Skeletal muscle satellite cell (primary cell): ENCODE results near the gene GPR63.

Experiments used
- H3K27me3 ChIP-seq: 2 replicates; pipeline ENCODE4 v1.7.0; 2013; ENCODE audit warnings: low read length; ENCODE audit not compliant: control insufficient read depth, insufficient read depth
- H3K36me3 ChIP-seq: 2 replicates; pipeline ENCODE4 v1.7.0; 2013; ENCODE audit warnings: mild to moderate bottlenecking, control low read depth, low read length; ENCODE audit not compliant: insufficient read depth
- H3K4me1 ChIP-seq: 2 replicates; pipeline ENCODE4 v1.7.0; 2013; ENCODE audit warnings: low read length; ENCODE audit not compliant: control insufficient read depth, insufficient read depth
- H3K4me2 ChIP-seq: 2 replicates; pipeline ENCODE4 v1.7.0; 2013; ENCODE audit warnings: mild to moderate bottlenecking, low read length
- H3K4me3 ChIP-seq: 2 replicates; pipeline ENCODE4 v1.7.0; 2013; ENCODE audit warnings: low read length
- H3K9ac ChIP-seq: 2 replicates; pipeline ENCODE4 v1.7.0; 2013; ENCODE audit warnings: mild to moderate bottlenecking, low read depth, low read length, moderate library complexity
- H3K9me3 ChIP-seq: replicated peaks from 2 replicates; pipeline ENCODE4 v1.7.0; 2013; ENCODE audit warnings: mild to moderate bottlenecking, control low read depth, low read length

The GPR63 gene

DNA sequence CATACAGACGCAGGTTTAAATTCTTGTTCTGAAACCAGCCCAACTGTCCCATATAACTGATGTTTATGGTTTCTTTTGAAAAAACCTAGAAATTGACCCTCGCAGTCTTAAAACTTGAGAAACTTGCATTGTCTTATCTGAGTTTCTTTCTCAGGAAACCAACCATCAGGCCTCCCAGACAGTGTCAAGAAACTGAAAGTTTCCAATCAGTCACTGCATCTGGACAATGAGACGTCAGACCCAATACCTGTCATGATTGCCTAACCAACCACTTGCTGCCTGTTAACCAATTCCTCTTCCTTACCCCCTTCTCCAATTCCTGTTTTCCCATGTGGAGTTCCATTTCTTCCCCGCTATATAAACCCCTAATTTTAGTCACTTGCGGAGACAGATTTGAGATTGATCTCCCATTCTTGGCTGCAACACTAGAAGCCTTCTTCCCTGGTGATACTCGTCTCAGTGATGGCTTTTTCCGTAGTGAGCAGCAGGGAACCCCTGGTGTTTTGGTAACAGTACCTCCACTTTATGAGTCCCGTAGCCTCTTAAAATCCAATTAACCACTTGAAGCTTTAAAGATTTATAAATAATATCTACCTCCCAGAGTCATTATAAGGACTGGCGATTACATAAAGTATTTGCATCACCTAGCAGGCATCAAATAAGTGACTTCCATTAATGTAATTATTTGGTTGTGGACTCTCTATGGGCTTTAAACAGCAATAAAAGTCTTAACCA lies 49.3 kb downstream of the GPR63 start:
- Histone ChIP-seq H3K27me3 (no peaks in the 10 kb centered on the region), H3K9me3 (no peaks in the 10 kb centered on the region), H3K4me2 (no peak overlapping the region), H3K4me3 (no peak overlapping the region), H3K9ac (no peak overlapping the region), H3K36me3 (no peaks in the 10 kb centered on the region), H3K4me1 (no peaks in the 10 kb centered on the region)

DNA sequence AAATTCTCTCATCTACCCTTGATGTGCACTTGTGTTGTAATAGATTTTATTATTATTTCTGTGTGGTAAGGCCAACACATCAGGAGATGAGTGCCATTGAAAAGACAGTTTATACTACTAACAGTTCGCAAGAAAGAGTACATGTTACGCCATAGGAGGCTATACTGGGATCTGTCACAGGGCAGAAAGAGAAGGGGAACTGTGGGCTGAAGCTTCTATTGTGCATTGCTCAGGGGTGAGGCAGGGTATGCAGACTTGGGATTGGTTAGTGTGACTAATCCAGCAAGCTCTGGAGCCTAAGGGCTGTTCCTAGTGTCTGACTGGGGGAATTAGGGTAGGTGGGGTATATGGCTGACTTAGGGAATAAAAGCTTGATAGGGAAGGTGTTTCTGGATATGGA lies 50.9 kb downstream of the GPR63 start:
- no peak overlapping the region for H3K9ac ChIP-seq

DNA sequence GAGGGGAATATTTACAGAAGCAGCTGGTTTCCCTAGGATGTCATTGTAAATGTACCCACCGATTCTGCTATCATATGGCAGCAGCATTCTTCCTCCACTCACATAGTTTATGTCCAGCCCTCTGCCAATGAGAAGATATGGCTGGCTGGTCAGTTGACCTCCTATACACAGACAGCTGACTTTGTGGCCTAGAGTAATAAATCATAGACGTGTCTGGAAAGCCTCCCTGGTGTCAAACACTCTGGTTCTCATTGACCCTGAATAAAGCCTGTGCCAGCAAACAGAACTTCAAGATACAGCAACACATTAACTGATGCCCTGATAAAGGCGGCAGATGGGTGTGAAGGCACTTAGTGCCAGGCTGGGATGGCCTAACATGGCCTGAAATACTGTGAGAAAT lies 52.6 kb downstream of the GPR63 start:
- Histone ChIP-seq H3K4me1 (no peaks in the 10 kb centered on the region), H3K36me3 (no peaks in the 10 kb centered on the region), H3K9me3 (no peaks in the 10 kb centered on the region), H3K4me3 (no peak overlapping the region), H3K27me3 (no peaks in the 10 kb centered on the region), H3K9ac (no peak overlapping the region), H3K4me2 (no peak overlapping the region)

More for the DNA sequence above, 50.9 kb downstream of the GPR63 start:
- H3K4me3 ChIP-seq = no peak overlapping the region
- no peak overlapping the region for H3K4me2 ChIP-seq
- H3K4me1 ChIP-seq = no peaks in the 10 kb centered on the region
- H3K27me3 ChIP-seq = no peaks in the 10 kb centered on the region
- no peaks in the 10 kb centered on the region for H3K9me3 ChIP-seq
- H3K36me3 ChIP-seq = no peaks in the 10 kb centered on the region

DNA sequence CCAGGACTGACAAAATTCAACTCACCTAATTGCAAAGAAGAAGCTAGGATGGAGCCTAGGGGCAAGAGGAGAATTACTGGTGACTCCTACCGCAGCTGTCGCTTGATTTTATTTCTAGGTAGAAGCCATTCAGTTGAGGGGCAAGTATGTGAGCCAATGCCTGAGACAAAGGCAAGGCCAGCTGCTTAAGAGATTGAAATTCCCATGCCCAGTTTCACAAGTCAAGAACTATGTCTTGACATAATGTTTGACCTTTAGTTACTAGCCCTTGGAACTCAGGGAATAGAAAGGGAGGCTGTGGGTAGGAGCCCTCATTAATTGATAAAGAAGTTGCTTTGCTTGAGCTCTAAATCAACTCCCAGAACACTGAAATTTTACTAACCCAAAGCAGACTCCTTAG lies 54.0 kb downstream of the GPR63 start:
- H3K4me1 ChIP-seq = no peaks in the 10 kb centered on the region
- H3K9me3 ChIP-seq = no peaks in the 10 kb centered on the region
- H3K4me3 ChIP-seq = no peak overlapping the region
- H3K36me3 ChIP-seq = no peaks in the 10 kb centered on the region
- no peak overlapping the region for H3K9ac ChIP-seq
- H3K4me2 ChIP-seq = no peak overlapping the region
- no peaks in the 10 kb centered on the region for H3K27me3 ChIP-seq

DNA sequence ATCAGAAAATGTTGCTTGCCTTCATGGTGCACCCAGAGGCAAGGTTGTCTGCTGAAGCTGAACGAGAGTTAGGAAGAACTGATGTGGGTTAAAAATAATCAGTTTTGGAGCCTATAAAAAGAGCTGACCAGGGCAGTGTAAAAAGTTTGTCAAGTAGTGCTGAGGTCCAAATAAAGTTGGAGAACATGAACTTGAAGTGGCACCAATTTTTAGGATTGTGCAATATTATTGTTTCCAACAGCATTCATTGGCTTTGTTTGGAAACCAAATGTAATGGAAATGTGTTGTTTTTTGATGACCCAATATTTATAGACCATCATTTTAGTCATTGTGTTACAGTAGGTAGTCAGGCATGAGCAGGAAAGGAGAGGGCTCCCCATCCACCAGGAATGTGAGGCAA lies 55.7 kb downstream of the GPR63 start:
- no peaks in the 10 kb centered on the region for H3K36me3 ChIP-seq
- no peak overlapping the region for H3K4me3 ChIP-seq
- H3K27me3 ChIP-seq = no peaks in the 10 kb centered on the region
- no peak overlapping the region for H3K9ac ChIP-seq
- H3K9me3 ChIP-seq = no peaks in the 10 kb centered on the region
- H3K4me2 ChIP-seq = no peak overlapping the region
- no peaks in the 10 kb centered on the region for H3K4me1 ChIP-seq

DNA sequence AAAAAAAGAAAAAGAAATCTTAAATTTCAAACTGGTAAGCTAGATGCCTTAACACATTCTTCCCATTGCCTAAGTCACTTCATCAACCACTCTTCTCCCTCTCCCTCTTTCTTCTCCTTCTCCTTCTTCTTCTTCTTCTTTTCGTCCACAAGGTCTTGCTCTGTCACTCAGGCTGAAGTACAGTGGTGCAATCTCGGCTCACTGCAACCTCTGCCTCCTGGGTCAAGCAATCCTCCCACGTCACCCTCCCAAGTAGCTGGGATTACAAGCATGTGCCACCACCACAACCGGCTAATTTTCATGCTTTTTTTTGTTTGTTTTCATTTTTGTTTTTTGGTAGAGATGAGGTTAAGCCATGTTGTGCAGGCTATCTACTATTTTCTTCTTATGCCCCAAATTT lies 60.2 kb downstream of the GPR63 start:
- Histone ChIP-seq H3K4me3 (no peak overlapping the region), H3K9me3 (no peaks in the 10 kb centered on the region), H3K4me2 (no peak overlapping the region), H3K27me3 (no peaks in the 10 kb centered on the region), H3K9ac (no peak overlapping the region), H3K36me3 (no peaks in the 10 kb centered on the region), H3K4me1 (no peaks in the 10 kb centered on the region)

DNA sequence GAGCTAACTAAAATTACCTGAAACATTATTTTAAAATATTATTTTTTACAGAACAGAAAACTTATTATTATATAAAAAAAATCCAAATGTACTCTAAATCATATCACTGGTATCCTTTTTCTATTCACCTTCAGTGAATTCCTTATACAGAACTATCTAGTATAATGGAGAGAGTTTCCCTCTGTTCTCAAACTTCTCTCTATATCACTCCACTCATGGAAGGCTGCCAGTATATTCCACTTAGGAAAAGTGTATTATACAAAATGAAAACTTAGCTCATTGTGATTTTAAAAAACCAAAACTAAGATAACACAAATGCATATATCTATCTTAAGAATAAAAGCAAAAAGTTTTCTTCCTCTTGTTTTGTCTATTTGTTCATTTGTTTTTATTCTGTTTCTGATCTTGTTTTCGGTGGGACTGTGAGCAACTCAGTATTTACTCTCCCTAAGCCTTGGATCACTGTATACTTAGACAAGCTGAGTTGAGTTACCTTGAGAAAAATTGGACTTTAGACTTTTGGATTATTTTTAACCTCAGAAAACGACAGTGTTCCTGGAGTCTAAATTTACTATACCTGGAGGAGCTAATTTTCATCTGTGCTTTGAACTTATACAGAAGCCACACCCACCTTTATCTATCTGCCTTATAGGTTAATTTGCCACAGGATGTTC lies 61.4 kb downstream of the GPR63 start:
- no peaks in the 10 kb centered on the region for H3K27me3 ChIP-seq
- no peaks in the 10 kb centered on the region for H3K36me3 ChIP-seq
- H3K9me3 ChIP-seq = no peaks in the 10 kb centered on the region
- no peaks in the 10 kb centered on the region for H3K4me1 ChIP-seq
- no peak overlapping the region for H3K4me3 ChIP-seq
- H3K4me2 ChIP-seq = no peak overlapping the region
- H3K9ac ChIP-seq = no peak overlapping the region

DNA sequence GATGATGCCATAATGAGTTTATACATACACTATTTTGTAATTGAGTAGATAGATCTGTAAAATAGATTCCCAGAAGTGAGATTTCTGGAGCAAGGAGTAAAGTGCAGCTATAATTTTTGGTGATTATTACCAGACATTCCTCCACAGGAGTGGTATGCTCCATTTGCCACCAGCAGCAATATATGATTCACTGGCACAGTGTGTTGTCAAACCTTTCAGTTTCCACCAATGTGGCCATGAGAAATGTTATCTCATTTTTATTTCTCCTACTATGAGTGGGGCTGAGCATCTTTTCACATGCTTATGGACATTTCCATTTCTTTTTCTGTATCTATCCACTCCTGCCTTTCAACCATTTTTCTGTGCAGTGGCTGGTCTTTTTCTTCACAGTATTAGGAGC lies 70.5 kb downstream of the GPR63 start:
- Histone ChIP-seq H3K27me3 (no peaks in the 10 kb centered on the region), H3K4me3 (no peak overlapping the region), H3K4me1 (no peaks in the 10 kb centered on the region), H3K9ac (no peak overlapping the region), H3K36me3 (no peaks in the 10 kb centered on the region), H3K4me2 (no peak overlapping the region), H3K9me3 (no peaks in the 10 kb centered on the region)

DNA sequence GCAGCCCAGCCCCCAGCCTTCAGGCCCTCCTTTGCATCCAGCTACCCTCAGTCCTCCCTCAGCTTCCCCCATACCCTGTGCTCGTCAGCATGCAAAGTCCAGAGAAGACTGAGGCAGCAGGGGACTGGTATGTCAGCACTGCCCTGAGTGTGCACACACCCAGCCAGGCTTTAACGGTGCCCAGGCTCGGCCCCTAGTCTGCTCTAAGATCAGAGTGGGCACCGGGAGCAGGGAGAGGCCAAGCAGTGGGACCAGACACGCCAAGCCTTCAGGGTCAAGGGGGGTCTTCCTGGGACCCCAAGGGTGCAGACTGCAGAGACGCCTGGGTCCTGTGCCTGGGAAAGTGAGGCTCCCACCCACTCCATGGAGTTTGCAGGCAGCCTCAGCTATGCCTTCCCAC lies 74.7 kb downstream of the GPR63 start:
- H3K4me2 ChIP-seq = no peak overlapping the region
- no peak overlapping the region for H3K4me3 ChIP-seq
- no peaks in the 10 kb centered on the region for H3K4me1 ChIP-seq
- no peaks in the 10 kb centered on the region for H3K9me3 ChIP-seq
- no peak overlapping the region for H3K9ac ChIP-seq
- H3K36me3 ChIP-seq = no peaks in the 10 kb centered on the region
- H3K27me3 ChIP-seq = no peaks in the 10 kb centered on the region

DNA sequence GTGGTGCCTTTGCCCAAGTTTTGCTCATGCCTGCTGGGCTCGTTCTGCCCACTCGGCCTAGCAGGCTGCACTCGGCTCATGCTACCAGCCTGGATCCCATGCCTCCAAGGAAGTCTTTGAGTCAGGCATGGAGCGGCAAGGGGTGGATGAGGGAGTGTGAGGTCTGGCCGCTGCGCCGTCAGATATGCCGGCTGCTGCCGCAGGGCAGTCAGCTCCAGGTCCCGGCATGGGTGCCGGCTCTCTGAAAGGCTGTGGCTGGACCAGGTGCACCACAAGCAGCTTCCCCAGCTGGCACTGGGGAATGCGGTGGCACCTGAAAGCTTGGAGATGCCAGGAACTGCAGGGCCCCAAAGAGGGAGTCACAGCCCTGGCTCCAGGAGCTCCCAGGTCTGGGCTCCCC lies 75.5 kb downstream of the GPR63 start:
- H3K27me3 ChIP-seq = no peaks in the 10 kb centered on the region

DNA sequence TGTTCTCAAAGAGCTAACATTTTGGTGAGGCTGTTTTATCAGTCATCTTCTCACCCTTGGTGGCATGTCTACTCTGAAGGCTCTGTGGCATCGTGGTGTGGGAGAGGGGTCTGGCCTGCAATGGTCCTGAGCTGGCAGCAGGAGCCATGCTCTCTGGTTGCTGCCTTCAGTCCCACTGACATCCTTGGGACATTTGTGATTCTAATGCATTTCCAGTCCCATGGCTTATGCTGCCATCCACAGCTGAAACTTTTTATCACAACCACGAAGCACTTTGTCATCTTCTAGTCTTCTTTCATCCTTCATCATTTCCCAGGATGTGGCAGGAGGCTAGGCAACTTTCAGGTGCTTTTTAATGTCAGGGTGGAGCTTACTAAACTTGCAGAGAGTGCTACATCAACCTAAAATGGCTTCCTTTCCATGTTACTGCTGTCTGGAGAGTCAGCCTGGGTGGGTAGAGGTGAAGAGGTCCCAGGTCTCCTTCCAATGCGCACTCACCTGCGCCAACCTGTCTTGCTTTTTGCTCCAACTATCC lies 77.1 kb downstream of the GPR63 start:
- no peaks in the 10 kb centered on the region for H3K36me3 ChIP-seq
- no peaks in the 10 kb centered on the region for H3K27me3 ChIP-seq
- no peaks in the 10 kb centered on the region for H3K9me3 ChIP-seq
- H3K9ac ChIP-seq = no peak overlapping the region
- no peaks in the 10 kb centered on the region for H3K4me1 ChIP-seq
- no peak overlapping the region for H3K4me3 ChIP-seq
- no peak overlapping the region for H3K4me2 ChIP-seq

More for the DNA sequence above, 75.5 kb downstream of the GPR63 start:
- Histone ChIP-seq H3K36me3 (no peaks in the 10 kb centered on the region), H3K4me2 (no peak overlapping the region), H3K4me3 (no peak overlapping the region), H3K4me1 (no peaks in the 10 kb centered on the region), H3K9me3 (no peaks in the 10 kb centered on the region), H3K9ac (no peak overlapping the region)

DNA sequence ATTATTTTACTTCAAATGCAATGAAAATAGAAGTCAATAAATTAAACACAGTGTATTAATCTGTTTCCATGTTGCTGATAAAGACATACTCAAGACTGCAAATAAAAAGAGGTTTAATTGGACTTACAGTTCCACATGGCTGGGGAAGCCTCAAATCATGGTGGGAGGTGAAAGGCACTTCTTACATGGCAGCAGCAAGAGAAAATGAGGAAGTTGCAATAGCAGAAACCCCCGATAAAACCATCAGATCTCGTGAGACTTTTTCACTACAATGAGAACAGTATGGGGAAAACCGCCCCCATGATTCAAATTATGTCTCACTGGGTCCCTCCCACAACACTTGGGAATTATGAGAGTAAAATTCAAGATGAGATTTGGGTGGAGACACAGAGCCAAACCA lies 82.2 kb downstream of the GPR63 start:
- H3K36me3 ChIP-seq = no peaks in the 10 kb centered on the region
- no peaks in the 10 kb centered on the region for H3K27me3 ChIP-seq
- H3K4me3 ChIP-seq = no peak overlapping the region
- H3K4me1 ChIP-seq = no peaks in the 10 kb centered on the region
- no peaks in the 10 kb centered on the region for H3K9me3 ChIP-seq
- H3K9ac ChIP-seq = no peak overlapping the region
- no peak overlapping the region for H3K4me2 ChIP-seq
